Spleen (tissue), 7 donors: Measurements from ENCODE around the gene NUFIP1.

Source experiments
- CTCF ChIP-seq, 11 experiments: fragments of 200-600 bp in 7 of 11; fragments of 450-650 bp in 4 of 11; sonication (generic) in 4 of 11; IDR thresholded peaks in 8 of 11; conservative IDR thresholded peaks in 3 of 11; 1 replicate in 7 of 11; 2 replicates in 4 of 11; pipeline versions ENCODE4 v1.4.0 to v1.8.0; 2016 to 2021; ENCODE audit warnings: antibody characterized with exemption in 11 of 11, inconsistent platforms in 4 of 11, mild to moderate bottlenecking in 1 of 11
- POLR2A ChIP-seq, 3 donors: fragments of 450-650 bp; IDR thresholded peaks; one replicate each; pipeline ENCODE4 v1.5.1; 2017; ENCODE audit warnings: antibody characterized with exemption in 3 of 3, mild to moderate bottlenecking in 1 of 3
- POLR2AphosphoS5 ChIP-seq, 3 donors: sonication (generic); formaldehyde crosslinking; IDR thresholded peaks; one replicate each; pipeline ENCODE4 v1.5.1; 2017; ENCODE audit warnings: antibody characterized with exemption in 3 of 3
- donor health status: DM: no; HTN: no; CAD: no; lungs with moderate emphysema.
- donor health status: DM: no; HTN: no; CAD: no.
- donor health status: DM: no; HTN: no; CAD: no.

DNA sequence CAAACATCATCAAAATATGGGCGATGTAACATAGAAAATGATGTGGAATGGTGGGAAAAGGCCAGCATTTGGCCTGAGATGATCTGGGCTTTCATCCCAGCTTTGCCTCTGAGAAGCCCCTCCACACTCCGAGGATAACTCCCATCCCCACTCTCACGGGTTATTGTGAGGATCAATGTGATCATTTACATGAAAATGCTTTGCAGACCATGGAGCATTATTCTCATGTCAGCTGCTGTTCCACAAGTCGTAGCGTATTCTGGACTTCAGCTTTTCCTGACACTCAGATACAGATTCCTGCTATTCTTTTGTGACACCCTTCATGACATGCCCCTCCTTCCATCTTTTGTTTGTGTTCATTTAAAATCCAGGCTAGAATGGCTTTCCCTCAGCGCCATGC lies 86.5 kb downstream of the NUFIP1 start:
- TF ChIP-seq CTCF (IDR thresholded peaks at IDR 0.05 in 8 of 11, conservative IDR thresholded peaks at IDR 0.05 in 3 of 11) (no peak), POLR2A (IDR thresholded peaks at IDR 0.05) (no peak), POLR2AphosphoS5 (IDR thresholded peaks at IDR 0.05) (no peak)
